ENCODE results near the gene PAX8.

PAX8 gene

GRCh38 chr2:113180131-113180946, 98.4 kb downstream of the PAX8 start:
- H3K79me2 ChIP-seq (ENCODE audit: insufficient read depth, low read length), result peaks cover 60% of the 10 kb centered on the region
- no peaks in the 10 kb centered on the region for H3K27me3 ChIP-seq (ENCODE audit: low read length)
- no peak overlapping the region for H3K4me3 ChIP-seq (ENCODE audit: insufficient read depth, low read length, poor library complexity, severe bottlenecking)
- H2AFZ ChIP-seq (ENCODE audit: low read depth, low read length, severe bottlenecking), result no peak overlapping the region
- H3F3A ChIP-seq (ENCODE audit: insufficient read depth), result peaks cover 3% of the 10 kb centered on the region; the same call in 1 of the 2 replicates
- TF ChIP-seq EZH2phosphoT487 (conservative IDR thresholded peaks at IDR 0.05; ENCODE audit: low read length) (no peak), CTCF (IDR thresholded peaks at IDR 0.05; ENCODE audit: insufficient read depth, low read length, poor library complexity, severe bottlenecking) (no peak)
- H3K27ac ChIP-seq (ENCODE audit: low read depth, low read length), result no peak overlapping the region
- H3K36me3 ChIP-seq (ENCODE audit: low read length), result no peaks in the 10 kb centered on the region
- H4K20me1 ChIP-seq (ENCODE audit: low read depth, low read length), result peaks cover 11% of the 10 kb centered on the region; the same call in 1 of the 2 replicates
- H3K9me3 ChIP-seq (ENCODE audit: insufficient read depth, low read length), result no peaks in the 10 kb centered on the region
- H3K9me2 ChIP-seq (replicated peaks; ENCODE audit: insufficient read depth, low read length), result no peaks in the 10 kb centered on the region
- H3K9ac ChIP-seq (ENCODE audit: low read length), result no peak overlapping the region
- no peak overlapping the region for H3K4me2 ChIP-seq (ENCODE audit: low read depth, low read length, poor library complexity, severe bottlenecking)

GRCh38 chr2:113179446-113180045, 99.2 kb downstream of the PAX8 start:
- no peaks in the 10 kb centered on the region for H3K36me3 ChIP-seq (ENCODE audit: low read length)
- no peak overlapping the region for H3K4me2 ChIP-seq (ENCODE audit: low read depth, low read length, poor library complexity, severe bottlenecking)
- H3K9me2 ChIP-seq (replicated peaks; ENCODE audit: insufficient read depth, low read length), result no peaks in the 10 kb centered on the region
- H3K27ac ChIP-seq (ENCODE audit: low read depth, low read length), result no peak overlapping the region
- no peaks in the 10 kb centered on the region for H3K9me3 ChIP-seq (ENCODE audit: insufficient read depth, low read length)
- no peak overlapping the region for H2AFZ ChIP-seq (ENCODE audit: low read depth, low read length, severe bottlenecking)
- H3K27me3 ChIP-seq (ENCODE audit: low read length), result no peaks in the 10 kb centered on the region
- peaks cover 11% of the 10 kb centered on the region; the same call in 1 of the 2 replicates for H4K20me1 ChIP-seq (ENCODE audit: low read depth, low read length)
- no peak overlapping the region for H3K9ac ChIP-seq (ENCODE audit: low read length)
- H3F3A ChIP-seq (ENCODE audit: insufficient read depth), result peaks cover 3% of the 10 kb centered on the region; the same call in 1 of the 2 replicates
- TF ChIP-seq EZH2phosphoT487 (conservative IDR thresholded peaks at IDR 0.05; ENCODE audit: low read length) (no peak), CTCF (IDR thresholded peaks at IDR 0.05; ENCODE audit: insufficient read depth, low read length, poor library complexity, severe bottlenecking) (no peak)
- no peak overlapping the region for H3K4me3 ChIP-seq (ENCODE audit: insufficient read depth, low read length, poor library complexity, severe bottlenecking)
- H3K79me2 ChIP-seq (ENCODE audit: insufficient read depth, low read length), result peaks cover 62% of the 10 kb centered on the region

GRCh38 chr2:113178891-113179290, 99.8 kb downstream of the PAX8 start:
- H3F3A ChIP-seq (ENCODE audit: insufficient read depth), result peaks cover 3% of the 10 kb centered on the region; the same call in 1 of the 2 replicates
- no peaks in the 10 kb centered on the region for H3K9me3 ChIP-seq (ENCODE audit: insufficient read depth, low read length)
- H3K9me2 ChIP-seq (replicated peaks; ENCODE audit: insufficient read depth, low read length), result no peaks in the 10 kb centered on the region
- H2AFZ ChIP-seq (ENCODE audit: low read depth, low read length, severe bottlenecking), result no peak overlapping the region
- peaks cover 11% of the 10 kb centered on the region; the same call in 1 of the 2 replicates for H4K20me1 ChIP-seq (ENCODE audit: low read depth, low read length)
- H3K27ac ChIP-seq (ENCODE audit: low read depth, low read length), result no peak overlapping the region
- H3K79me2 ChIP-seq (ENCODE audit: insufficient read depth, low read length), result peaks cover 68% of the 10 kb centered on the region
- no peaks in the 10 kb centered on the region for H3K27me3 ChIP-seq (ENCODE audit: low read length)
- no peak overlapping the region for H3K4me3 ChIP-seq (ENCODE audit: insufficient read depth, low read length, poor library complexity, severe bottlenecking)
- no peak overlapping the region for H3K4me2 ChIP-seq (ENCODE audit: low read depth, low read length, poor library complexity, severe bottlenecking)
- TF ChIP-seq CTCF (IDR thresholded peaks at IDR 0.05; ENCODE audit: insufficient read depth, low read length, poor library complexity, severe bottlenecking) (no peak), EZH2phosphoT487 (conservative IDR thresholded peaks at IDR 0.05; ENCODE audit: low read length) (no peak)
- no peaks in the 10 kb centered on the region for H3K36me3 ChIP-seq (ENCODE audit: low read length)
- no peak overlapping the region for H3K9ac ChIP-seq (ENCODE audit: low read length)
